HFFc6 (cell line): Measurements from ENCODE around the gene BCAS3. TPM values are rescaled to one million over a fixed set of nuclear protein-coding genes. Genes with fewer than 3 reads are reported as not detected.

Source experiments
- DNase-seq: peaks from one replicate; pipeline ENCODE4 v3.0.0-alpha.2; 2018
- H3K27ac Mint-ChIP-seq: 2 replicates; pipeline ENCODE4 v1.8.0; 2020; ENCODE audit warnings: mild to moderate bottlenecking, mixed read lengths
- H3K27me3 Mint-ChIP-seq: 2 replicates; pipeline ENCODE4 v1.8.0; 2021; ENCODE audit warnings: mild to moderate bottlenecking, moderate library complexity, mixed read lengths; ENCODE audit not compliant: insufficient read depth
- H3K36me3 Mint-ChIP-seq: 2 replicates; pipeline ENCODE4 v1.8.0; 2021; ENCODE audit warnings: low read depth, mixed read lengths
- H3K4me1 Mint-ChIP-seq: 2 replicates; pipeline ENCODE4 v1.8.0; 2020; ENCODE audit warnings: low read depth, mixed read lengths
- H3K4me3 Mint-ChIP-seq: 2 replicates; pipeline ENCODE4 v1.8.0; 2020; ENCODE audit warnings: mild to moderate bottlenecking, moderate library complexity, mixed read lengths
- H3K9me3 Mint-ChIP-seq: 2 replicates; pipeline ENCODE4 v1.8.0; 2020; ENCODE audit warnings: mild to moderate bottlenecking, mixed read lengths
- CTCF ChIP-seq: fragments of 200-600 bp; sonication (generic); IDR thresholded peaks from 2 replicates; pipeline ENCODE4 v1.5.0; 2021; ENCODE audit warnings: antibody characterized with exemption, mild to moderate bottlenecking
- total RNA-seq, 6 experiments: library from RNA; stranded (reverse); fragmentation: NEBNext Ultra II Directional; extraction: Animal tissue kit (Norgen Biotek cat#: 25700); gene quantifications; 2 replicates in 1 of 6; 3 replicates in 5 of 6; pipeline ENCODE4 v1.2.3, GENCODE V29; 2021

The BCAS3 gene
- total RNA-seq, 6 experiments from 2014 or later: 9.8 to 13.8 (median 12.0) TPM

DNA sequence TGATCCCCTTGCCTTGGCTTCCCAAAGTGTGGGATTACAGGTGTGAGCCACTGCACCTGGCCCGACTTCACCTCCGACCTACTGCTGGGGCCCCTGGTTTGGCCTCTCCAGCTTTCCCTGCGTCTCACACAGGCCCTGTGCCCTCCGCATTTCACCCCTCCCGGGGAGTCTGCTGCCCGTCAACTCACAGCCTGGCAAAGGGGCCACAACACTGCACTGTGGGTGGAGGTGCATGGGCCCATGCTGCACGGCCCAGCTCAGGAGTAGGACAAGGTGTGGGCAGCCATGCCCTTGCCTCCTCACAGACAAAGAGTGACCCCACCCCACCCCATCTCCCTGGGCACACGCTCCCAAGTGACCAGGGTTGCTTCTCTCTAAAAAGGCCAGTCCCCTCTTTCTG, 709.4 kb downstream of the BCAS3 start:
- H3K9me3 Mint-ChIP-seq: no peaks in the 10 kb centered on the region
- TF ChIP-seq CTCF: no peak
- H3K27me3 Mint-ChIP-seq: 0 out of 2 replicates have a peak, but pooled peaks cover 1% of the 10 kb centered on the region
- H3K4me3 Mint-ChIP-seq: no peak overlapping the region
- no peaks in the 10 kb centered on the region for H3K36me3 Mint-ChIP-seq
- no peak for DNase-seq
- no peaks in the 10 kb centered on the region for H3K4me1 Mint-ChIP-seq
- H3K27ac Mint-ChIP-seq: no peak overlapping the region

DNA sequence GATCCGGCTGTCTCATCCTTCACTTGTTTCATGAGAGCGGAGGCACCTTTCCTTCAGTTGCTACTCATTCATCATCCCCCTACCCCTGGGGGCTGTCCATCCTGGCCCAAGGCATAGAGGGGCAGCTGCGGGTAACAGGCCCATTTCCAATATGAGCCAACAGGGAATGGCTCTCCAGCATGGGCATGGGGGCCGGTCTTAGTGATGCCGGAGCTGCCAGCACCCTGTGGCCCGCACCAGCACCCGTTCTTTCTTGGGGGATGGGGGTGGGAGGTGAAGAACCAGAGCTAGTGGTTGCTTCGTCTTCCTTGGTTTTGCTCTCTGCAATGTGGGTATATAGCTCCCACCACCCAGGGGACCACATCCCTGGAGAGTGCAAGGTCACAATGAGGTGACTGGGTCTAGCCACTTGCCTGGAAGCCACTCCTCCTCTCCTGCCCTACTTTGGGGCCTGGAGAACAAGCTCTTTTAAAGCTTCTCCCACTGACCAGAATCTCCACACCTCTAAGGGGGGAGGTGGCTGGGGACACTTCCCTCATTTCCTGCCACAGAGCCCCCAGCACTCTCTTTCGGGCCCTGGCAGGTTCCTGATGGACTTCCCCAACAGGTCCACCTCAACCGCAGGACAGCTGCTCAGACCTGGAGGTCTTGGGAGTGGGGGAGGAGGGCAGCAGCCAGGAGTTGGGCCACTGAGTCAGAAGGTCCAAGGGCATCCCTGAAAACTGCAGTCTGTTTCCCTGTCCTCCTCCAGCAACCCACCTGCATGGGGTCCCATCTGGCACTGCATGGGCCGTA, 710.1 kb downstream of the BCAS3 start:
- Mint-ChIP-seq H3K4me3 (no peak overlapping the region), H3K27ac (no peak overlapping the region), H3K4me1 (no peaks in the 10 kb centered on the region), H3K36me3 (no peaks in the 10 kb centered on the region), H3K27me3 (0 out of 2 replicates have a peak, but pooled peaks cover 1% of the 10 kb centered on the region), H3K9me3 (no peaks in the 10 kb centered on the region)
- no peak for TF ChIP-seq CTCF
- no peak for DNase-seq

DNA sequence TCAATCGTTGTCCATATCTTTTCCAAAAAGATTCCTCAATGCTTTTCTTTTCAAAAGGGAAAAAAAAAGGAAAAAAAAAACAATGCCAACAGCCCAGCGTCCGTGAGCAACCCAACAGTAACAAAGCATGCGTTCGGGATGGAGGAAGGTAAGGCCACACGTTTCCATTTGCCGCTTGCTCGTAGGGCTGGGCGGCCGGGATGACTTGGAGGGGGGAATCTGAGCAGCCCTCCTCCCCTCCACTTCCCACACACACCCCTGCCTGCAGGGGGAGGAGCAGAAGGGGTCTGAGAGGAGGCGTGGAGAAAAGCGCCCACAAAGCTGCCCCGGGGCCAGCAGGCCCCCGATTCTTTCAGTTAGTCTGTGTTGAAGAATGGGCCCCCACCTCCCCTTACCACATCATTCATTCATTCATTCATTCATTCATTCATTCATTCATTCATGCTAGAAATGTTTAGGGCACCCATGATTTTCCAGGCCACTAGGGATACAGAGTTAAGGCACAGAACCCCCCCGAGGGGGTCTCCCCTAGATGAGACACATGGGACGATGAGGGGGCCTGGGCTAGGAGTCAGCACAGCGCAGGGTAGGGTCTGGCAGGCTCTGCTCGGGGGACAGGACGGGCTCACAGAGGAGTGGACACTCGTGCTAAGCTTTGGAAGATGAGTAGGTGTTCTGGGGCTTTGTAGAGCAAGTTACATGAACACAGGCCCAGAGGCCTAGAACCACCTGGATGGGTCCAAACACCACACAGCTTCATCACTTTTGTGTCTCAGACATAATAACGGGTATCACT, 711.1 kb downstream of the BCAS3 start:
- TF ChIP-seq CTCF: no peak
- H3K27me3 Mint-ChIP-seq: 0 out of 2 replicates have a peak, but pooled peaks cover 1% of the 10 kb centered on the region
- DNase-seq: no peak

GRCh38 chr17:61389670-61390478, 712.2 kb downstream of the BCAS3 start:
- 0 out of 2 replicates have a peak, but pooled peaks cover 1% of the 10 kb centered on the region for H3K27me3 Mint-ChIP-seq
- DNase-seq: no peak
- H3K9me3 Mint-ChIP-seq: no peaks in the 10 kb centered on the region
- no peaks in the 10 kb centered on the region for H3K36me3 Mint-ChIP-seq
- no peak overlapping the region for H3K27ac Mint-ChIP-seq
- TF ChIP-seq CTCF: peak; percentile 90
- peaks cover 14% of the 10 kb centered on the region for H3K4me1 Mint-ChIP-seq
- no peak overlapping the region for H3K4me3 Mint-ChIP-seq

More for the DNA sequence above, 711.1 kb downstream of the BCAS3 start:
- no peak overlapping the region for H3K27ac Mint-ChIP-seq
- H3K4me1 Mint-ChIP-seq: peaks cover 3% of the 10 kb centered on the region
- H3K9me3 Mint-ChIP-seq: no peaks in the 10 kb centered on the region
- H3K36me3 Mint-ChIP-seq: no peaks in the 10 kb centered on the region
- no peak overlapping the region for H3K4me3 Mint-ChIP-seq

DNA sequence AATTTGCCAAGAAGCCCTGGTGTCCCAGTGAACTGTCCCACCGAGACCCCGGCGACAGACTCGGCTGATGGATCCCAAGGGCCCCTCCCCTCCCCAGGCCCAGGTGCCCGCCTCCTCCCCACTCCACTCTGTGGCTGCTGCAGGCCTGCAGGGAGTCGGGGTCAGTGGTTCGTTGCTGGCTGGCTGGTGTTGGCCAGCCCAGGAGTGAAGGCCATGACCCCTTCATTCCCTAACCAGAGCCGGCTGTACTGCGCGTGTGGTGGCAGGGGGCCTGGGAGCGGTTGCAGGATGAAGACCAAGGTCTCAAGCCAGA, 712.8 kb downstream of the BCAS3 start:
- no peak overlapping the region for H3K27ac Mint-ChIP-seq
- H3K4me1 Mint-ChIP-seq: peaks cover 20% of the 10 kb centered on the region
- H3K4me3 Mint-ChIP-seq: no peak overlapping the region
- 0 out of 2 replicates have a peak, but pooled peaks cover 1% of the 10 kb centered on the region for H3K27me3 Mint-ChIP-seq
- no peaks in the 10 kb centered on the region for H3K36me3 Mint-ChIP-seq
- no peak for TF ChIP-seq CTCF
- DNase-seq: no peak
- no peaks in the 10 kb centered on the region for H3K9me3 Mint-ChIP-seq
